Panc1 (cell line): ENCODE results near the gene F13A1. TPM values are rescaled to one million over a fixed set of nuclear protein-coding genes. Genes with fewer than 3 reads are reported as not detected.
"Not testable (repeated sequence)": the region's sequence is repeated elsewhere in the genome, so short reads cannot be mapped to it uniquely, and the experiment has no call there.

ENCODE experiments used
- ATAC-seq: fragments of 200-7000 bp; cut with Tn5 transposase; 2 replicates; pipeline ENCODE4 v1.9.1; 2020; ENCODE audit warnings: mild to moderate bottlenecking, moderate library complexity
- BruUV-seq: library from RNA; stranded (reverse); fragments of 400-500 nt; replicated peaks from 2 replicates; lab custom pipeline; 2021; lab: Mats Ljungman, UMichigan
- CTCF ChIA-PET: fragments of 300-600 bp; sonication (Branson Sonifier 250); formaldehyde crosslinking; loops from one replicate; lab custom pipeline; 2022; ENCODE audit warnings: antibody characterized with exemption; lab: Charles Lee
- POLR2A ChIA-PET: fragments of 300-600 bp; sonication (Branson Sonifier 250); formaldehyde crosslinking; loops from one replicate; lab custom pipeline; 2022; ENCODE audit warnings: antibody characterized with exemption; lab: Charles Lee
- DNase-seq: peaks from one replicate; pipeline ENCODE4 v3.0.0-alpha.2; 2010; ENCODE audit warnings: low read depth, low spot score
- H3K27ac ChIP-seq: 2 replicates; pipeline ENCODE4 v1.5.1; 2011; ENCODE audit warnings: mild to moderate bottlenecking, low read length, inconsistent platforms
- H3K27me3 ChIP-seq: fragments of 200-500 bp; sonication (Bioruptor generic); 2 replicates; pipeline ENCODE4 v1.6.0; 2014; ENCODE audit warnings: low read length, inconsistent platforms; ENCODE audit not compliant: control insufficient read depth, insufficient read depth
- H3K36me3 ChIP-seq: fragments of 200-500 bp; sonication (Bioruptor generic); 2 replicates; pipeline ENCODE4 v1.5.1; 2014; ENCODE audit warnings: inconsistent platforms, mild to moderate bottlenecking, low read length, moderate library complexity; ENCODE audit not compliant: control insufficient read depth, insufficient read depth
- H3K4me1 ChIP-seq: 2 replicates; pipeline ENCODE4 v1.5.1; 2011; ENCODE audit warnings: inconsistent platforms, mild to moderate bottlenecking, low read length, moderate library complexity; ENCODE audit not compliant: control insufficient read depth, insufficient read depth
- H3K4me3 ChIP-seq, 2 experiments: 2 replicates each; pipeline ENCODE4 v1.5.1; 2011 to 2012; ENCODE audit warnings: low read depth in 2 of 2, low read length in 2 of 2, mild to moderate bottlenecking in 2 of 2, inconsistent platforms in 1 of 2, moderate library complexity in 1 of 2
- H3K9me3 ChIP-seq: fragments of 200-500 bp; sonication (Bioruptor generic); 2 replicates; pipeline ENCODE4 v1.5.1; 2014; ENCODE audit warnings: low read depth, mild to moderate bottlenecking, inconsistent platforms, low read length, moderate library complexity; ENCODE audit not compliant: control insufficient read depth, insufficient read depth
- CTCF ChIP-seq: fragments of 450-650 bp; IDR thresholded peaks from 2 replicates; pipeline ENCODE4 v1.5.1; 2017; ENCODE audit warnings: mild to moderate bottlenecking
- POLR2AphosphoS5 ChIP-seq: IDR thresholded peaks from 2 replicates; pipeline ENCODE4 v1.6.1; 2012; ENCODE audit warnings: mild to moderate bottlenecking, low read depth, low read length, moderate library complexity
- REST ChIP-seq, 2 experiments: IDR thresholded peaks; 2 replicates each; pipeline ENCODE4 v1.6.1; 2011 to 2012; ENCODE audit warnings: low read depth in 2 of 2, control low read depth in 1 of 2, low read length in 1 of 2, mild to moderate bottlenecking in 1 of 2, moderate library complexity in 1 of 2; ENCODE audit not compliant: insufficient read depth in 1 of 2
- SIN3A ChIP-seq: IDR thresholded peaks from 2 replicates; pipeline ENCODE4 v1.6.1; 2012; ENCODE audit warnings: low read depth, mild to moderate bottlenecking, low read length, moderate library complexity, borderline replicate concordance; ENCODE audit not compliant: insufficient read depth
- TCF7L2 ChIP-seq: IDR thresholded peaks from 2 replicates; pipeline ENCODE4 v1.6.1; 2011; ENCODE audit warnings: mild to moderate bottlenecking, low read depth, low read length, inconsistent platforms
- in situ Hi-C: cut with HindIII; loops from 2 replicates; pipeline ENCODE4 v1.10.0; 2016; ENCODE audit warnings: low sequenced_read_pairs, low pct_unique_long_range_greater_than_20kb
- intact Hi-C: fragments of 100-400 bp; cut with micrococcal nuclease; formaldehyde crosslinking; loops from one replicate; pipeline ENCODE4 v1.10.0; 2022; ENCODE audit not compliant: unreplicated experiment
- total RNA-seq: library from RNA; stranded (reverse); gene quantifications from one replicate; pipeline ENCODE4 v1.2.1, GENCODE V29; 2021; ENCODE audit not compliant: unreplicated experiment

The F13A1 gene
- total RNA-seq, 1 experiment from 2014 or later = 0.26 TPM

- H3K36me3 ChIP-seq = no peaks in the 10 kb centered on the region
- H3K9me3 ChIP-seq = no peaks in the 10 kb centered on the region
- DNase-seq (no peak), ATAC-seq (no peak)
- in situ Hi-C loops = no loop called here
- intact Hi-C loops = loop anchor here (10.0 kb wide), 1 partner anchor 258 kb away; no protein-coding TSS in a partner anchor
- no peak overlapping the region for H3K27ac ChIP-seq
- TF ChIP-seq SIN3A = no peak
- ChIA-PET POLR2A (interaction anchor here (0.6 kb wide), 1 partner anchor 1533 kb away, joined by 5 read pairs; no protein-coding TSS in a partner anchor), CTCF (interaction anchor here (0.6 kb wide), 1 partner anchor 41 kb away, joined by 4 read pairs; no protein-coding TSS in a partner anchor)
- H3K4me1 ChIP-seq = no peaks in the 10 kb centered on the region; the same call in 1 of the 2 replicates
- no peaks in the 10 kb centered on the region for H3K27me3 ChIP-seq
- no peak overlapping the region for H3K4me3 ChIP-seq
- no TSS peak for BruUV-seq
Observed at GRCh38 chr6:6312901-6313441, 7.5 kb downstream of the F13A1 start.

- intact Hi-C loops = no loop called here
- Histone ChIP-seq H3K9me3 (no peaks in the 10 kb centered on the region), H3K27me3 (peaks cover 2% of the 10 kb centered on the region), H3K4me3 (no peak overlapping the region), H3K4me1 (no peaks in the 10 kb centered on the region), H3K27ac (no peak overlapping the region), H3K36me3 (no peaks in the 10 kb centered on the region)
- CTCF ChIA-PET = no interaction called here
- POLR2A ChIA-PET = no interaction called here
- no peak for TF ChIP-seq TCF7L2
- TF ChIP-seq POLR2AphosphoS5 = no peak
- no peak for TF ChIP-seq SIN3A
- no peak for TF ChIP-seq CTCF
- no peak for TF ChIP-seq REST (IDR thresholded peaks at IDR 0.05; ENCODE audit: insufficient read depth in 1 of 2, low read depth in 2 of 2, low read length in 1 of 2)
- ATAC-seq (no peak), DNase-seq (no peak)
- no TSS peak for BruUV-seq
- in situ Hi-C loops = no loop called here
Observed at GRCh38 chr6:6305575-6305974, 14.9 kb downstream of the F13A1 start.

GRCh38 chr6:6300383-6300782 is 20.1 kb downstream of the F13A1 start:
- DNase-seq, BruUV-seq, H3K36me3 ChIP-seq, H3K27me3 ChIP-seq, H3K9me3 ChIP-seq, H3K27ac ChIP-seq, in situ Hi-C loops, intact Hi-C loops, CTCF ChIA-PET, ATAC-seq, H3K4me1 ChIP-seq, H3K4me3 ChIP-seq, POLR2A ChIA-PET: not testable (repeated sequence)
